HG03139 (cell line): ENCODE data around the gene PPP2R5C.
A peak's percentile ranks its signal among the peaks of the same experiment; 100 is the strongest.

Source experiments
- ATAC-seq: cut with Tn5 transposase; IDR thresholded peaks from one replicate; pipeline ENCODE4 v1.9.1; 2021; ENCODE audit not compliant: unreplicated experiment

PPP2R5C gene

GRCh38 chr14:101754893-101755292, 6.6 kb upstream of the PPP2R5C start:
- ATAC-seq: no peak

GRCh38 chr14:101755591-101756324, 5.8 kb upstream of the PPP2R5C start:
- no peak for ATAC-seq

- ATAC-seq: no peak
Observed at GRCh38 chr14:101757064-101757838, 4.3 kb upstream of the PPP2R5C start.

- no peak for ATAC-seq
Observed at GRCh38 chr14:101757839-101758211, 3.7 kb upstream of the PPP2R5C start.

- no peak for ATAC-seq
Observed at GRCh38 chr14:101758913-101759593, 2.5 kb upstream of the PPP2R5C start.

- ATAC-seq: peak; percentile 48
Observed at GRCh38 chr14:101760138-101761011, 1.1 kb upstream of the PPP2R5C start.

GRCh38 chr14:101761881-101762529, 496 bp downstream of the PPP2R5C start:
- no peak for ATAC-seq

GRCh38 chr14:101762530-101763101, 1.1 kb downstream of the PPP2R5C start:
- ATAC-seq: no peak

GRCh38 chr14:101763941-101764709, 2.6 kb downstream of the PPP2R5C start:
- no peak for ATAC-seq

GRCh38 chr14:101767618-101768362, 6.3 kb downstream of the PPP2R5C start:
- no peak for ATAC-seq

GRCh38 chr14:101770183-101770582, 8.7 kb downstream of the PPP2R5C start:
- ATAC-seq: no peak

GRCh38 chr14:101772770-101773169, 11.3 kb downstream of the PPP2R5C start:
- ATAC-seq: no peak

GRCh38 chr14:101773378-101773777, 11.9 kb downstream of the PPP2R5C start:
- ATAC-seq: no peak

GRCh38 chr14:101774006-101774795, 12.7 kb downstream of the PPP2R5C start:
- no peak for ATAC-seq

GRCh38 chr14:101774814-101775213, 13.3 kb downstream of the PPP2R5C start:
- ATAC-seq: no peak

GRCh38 chr14:101775826-101776225, 14.3 kb downstream of the PPP2R5C start:
- no peak for ATAC-seq

- ATAC-seq: no peak
Observed at GRCh38 chr14:101776344-101776743, 14.8 kb downstream of the PPP2R5C start.

GRCh38 chr14:101780390-101780789, 18.9 kb downstream of the PPP2R5C start:
- ATAC-seq: no peak
